GM19025 (cell line): ENCODE measurements around the gene AMFR.
A peak's percentile ranks its signal among the peaks of the same experiment; 100 is the strongest.

ENCODE experiments used
- ATAC-seq: cut with Tn5 transposase; IDR thresholded peaks from one replicate; pipeline ENCODE4 v1.9.1; 2021; ENCODE audit warnings: mild to moderate bottlenecking, low read depth, moderate library complexity; ENCODE audit not compliant: unreplicated experiment

AMFR gene

GRCh38 chr16:56425439-56425832 is at the start of gene AMFR:
TSS of gene AMFR (minus strand) at chr16:56425545. CDS start at chr16:56425327, 218 bp downstream.
- peak; percentile 79 for ATAC-seq

GRCh38 chr16:56470666-56471065 is 45.3 kb upstream of the AMFR start:
- no peak for ATAC-seq

GRCh38 chr16:56470232-56470631 is 44.9 kb upstream of the AMFR start:
- ATAC-seq, result no peak

DNA sequence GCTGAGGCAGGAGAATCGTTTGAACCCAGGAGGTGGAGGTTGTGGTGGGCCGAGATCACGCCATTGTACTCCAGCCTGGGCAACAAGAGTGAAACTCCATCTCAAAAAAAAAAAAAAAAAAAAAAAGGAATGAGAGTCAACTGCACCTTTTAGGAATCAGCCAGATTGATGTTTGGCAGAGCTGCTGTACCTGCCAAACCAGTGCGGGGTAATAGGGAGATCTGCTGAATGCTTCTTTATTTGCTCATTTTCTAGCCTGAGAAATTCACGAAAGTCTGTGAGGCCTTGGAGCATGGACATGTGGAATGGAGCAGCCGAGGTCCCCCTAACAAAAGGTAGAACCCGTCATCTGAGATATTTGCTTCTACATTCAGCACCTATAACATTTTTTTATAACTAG is 44.4 kb upstream of the AMFR start:
- ATAC-seq, result no peak

- no peak for ATAC-seq
Measured at GRCh38 chr16:56468800-56469199, 43.5 kb upstream of the AMFR start.

- ATAC-seq, result no peak
Measured at GRCh38 chr16:56466344-56466743, 41.0 kb upstream of the AMFR start.

- no peak for ATAC-seq
Measured at GRCh38 chr16:56463153-56463552, 37.8 kb upstream of the AMFR start.

DNA sequence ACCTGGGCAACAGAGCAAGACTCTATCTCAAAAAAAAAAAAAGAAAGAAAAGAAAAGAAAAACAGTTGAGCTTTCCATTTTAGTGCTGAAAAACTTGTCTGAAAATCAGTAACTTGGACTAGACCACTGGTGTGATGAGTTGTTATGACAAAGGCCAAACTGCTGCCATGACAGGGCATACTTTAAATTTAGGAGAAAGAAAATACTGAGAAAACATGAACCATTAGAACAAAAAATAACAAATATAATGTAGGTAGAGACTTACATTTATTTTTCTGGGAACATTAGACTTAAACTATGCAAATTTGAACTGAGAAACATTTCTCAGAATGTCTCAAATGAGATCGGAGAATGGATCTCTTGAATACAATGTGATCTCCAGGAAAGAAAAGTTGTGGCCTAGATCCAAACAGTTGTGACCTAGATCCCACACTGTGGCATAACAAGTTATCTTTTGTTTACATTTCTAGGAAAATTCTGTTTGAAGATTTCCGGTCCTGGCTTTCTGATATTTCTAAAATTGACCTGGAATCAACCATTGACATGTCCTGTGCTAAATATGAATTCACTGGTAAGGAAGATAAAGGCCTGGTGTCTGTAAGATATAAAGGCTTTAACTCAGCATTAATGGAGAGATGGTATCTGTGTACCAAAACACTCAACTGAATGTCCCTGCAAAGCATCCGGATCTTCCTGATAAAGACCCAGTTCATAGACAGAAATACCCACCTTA is 36.9 kb upstream of the AMFR start:
- ATAC-seq, result no peak

GRCh38 chr16:56460101-56460500 is 34.8 kb upstream of the AMFR start:
- no peak for ATAC-seq

DNA sequence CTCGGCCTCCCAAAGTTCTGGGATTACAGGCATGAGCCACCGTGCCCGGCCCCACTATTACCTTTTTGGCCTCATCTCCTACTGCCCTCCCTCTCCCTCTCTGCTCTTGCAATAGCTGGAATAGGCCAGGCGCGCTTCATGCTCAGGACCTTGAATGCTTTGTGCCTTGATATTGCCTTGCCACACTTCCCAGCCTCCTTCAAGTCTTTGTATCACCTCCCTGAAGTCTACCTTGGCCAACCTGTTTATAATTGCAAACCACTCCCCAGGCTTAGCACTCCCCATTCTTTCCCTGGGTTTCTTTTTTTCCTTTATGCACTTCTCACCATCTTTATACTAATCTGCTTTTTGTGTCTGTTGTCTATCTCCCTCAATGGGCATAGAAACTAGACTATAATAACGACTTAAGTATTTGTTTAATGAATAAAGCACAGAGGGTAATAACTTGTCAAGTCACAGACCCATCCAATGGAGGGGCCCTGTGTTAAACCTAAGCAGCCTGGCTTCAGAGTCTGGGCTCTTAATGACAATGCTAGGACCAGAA is 32.7 kb upstream of the AMFR start:
- ATAC-seq, result no peak

DNA sequence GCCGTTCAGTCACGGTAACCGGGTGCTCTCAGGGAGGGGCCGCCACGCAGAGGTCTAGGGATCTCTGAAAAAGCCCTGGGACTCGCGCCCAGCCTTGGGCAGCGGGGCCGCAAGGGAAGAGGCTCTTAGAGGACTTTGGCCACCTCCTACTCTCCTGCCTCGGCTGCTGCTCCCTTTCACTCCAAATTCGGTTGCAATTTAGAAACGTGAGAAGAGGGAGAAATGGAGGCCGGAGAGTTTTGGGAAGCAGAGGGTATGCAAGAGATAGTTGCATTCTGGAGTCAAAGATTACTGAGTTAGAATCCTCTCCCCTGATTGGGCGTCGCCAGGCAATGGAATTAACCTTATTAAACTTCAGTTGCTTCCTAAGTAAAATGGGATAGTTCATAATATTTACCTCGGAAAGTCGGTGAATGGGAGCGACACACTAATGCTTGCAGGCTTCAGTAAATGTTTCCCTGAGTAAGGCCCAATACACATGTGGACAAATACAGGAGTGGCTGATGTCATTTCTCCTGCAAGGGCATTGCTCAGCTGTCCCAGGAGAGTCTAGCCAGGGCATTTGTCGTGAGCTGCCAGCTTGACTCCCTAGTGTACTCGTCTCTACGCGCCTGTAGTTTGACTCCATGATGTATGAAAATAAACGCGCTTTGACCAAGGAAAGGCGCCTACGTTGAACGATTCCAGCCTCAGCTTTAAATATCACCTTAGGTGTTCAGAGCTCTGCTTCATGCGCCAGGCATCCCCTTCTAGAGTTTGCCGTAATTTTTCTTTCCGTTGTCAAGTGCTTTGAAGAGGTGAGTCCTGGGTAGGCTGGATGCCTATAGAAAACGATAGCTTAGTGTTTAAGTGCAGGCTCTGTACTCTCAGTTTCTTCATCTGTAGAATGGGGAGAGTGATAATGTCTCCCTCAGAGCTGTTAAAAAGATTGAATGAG is 26.7 kb upstream of the AMFR start:
- ATAC-seq, result peak; percentile 33

GRCh38 chr16:56450986-56451752 is 25.8 kb upstream of the AMFR start, which contains the start of the genes NUDT21 and OGFOD1:
TSS of gene NUDT21 (minus strand) at chr16:56451332. CDS start at chr16:56451202, 130 bp downstream.
TSS of gene OGFOD1 (plus strand) at chr16:56451554. CDS start at chr16:56451613, 59 bp downstream.
- peak; percentile 97 for ATAC-seq

GRCh38 chr16:56450275-56450985 is 25.1 kb upstream of the AMFR start:
- ATAC-seq, result peak; percentile 15

- no peak for ATAC-seq
Measured at GRCh38 chr16:56448005-56448404, 22.7 kb upstream of the AMFR start.

GRCh38 chr16:56447286-56447685 is 21.9 kb upstream of the AMFR start:
- ATAC-seq, result no peak

DNA sequence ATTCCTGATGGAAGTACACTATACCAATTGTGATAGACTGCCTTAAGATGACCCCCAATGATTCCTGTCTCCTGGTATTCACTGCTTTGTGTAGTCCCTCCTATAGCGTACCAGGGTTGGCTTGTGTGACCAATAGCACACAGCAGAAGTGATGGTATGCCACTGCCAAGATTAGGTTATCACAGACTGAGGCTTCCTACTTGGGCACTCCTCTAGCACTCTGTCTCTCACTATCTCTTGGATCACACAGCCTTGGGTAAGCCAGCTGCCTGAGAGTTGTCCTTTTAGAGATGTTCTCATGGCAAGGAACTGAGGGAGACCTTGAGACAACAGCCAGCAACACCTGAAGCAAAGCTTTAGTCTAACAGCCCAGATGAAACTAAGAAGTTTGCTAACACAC is 12.7 kb upstream of the AMFR start:
- no peak for ATAC-seq

- no peak for ATAC-seq
Measured at GRCh38 chr16:56436258-56436657, 10.9 kb upstream of the AMFR start.

GRCh38 chr16:56428091-56428490 is 2.7 kb upstream of the AMFR start:
- no peak for ATAC-seq

DNA sequence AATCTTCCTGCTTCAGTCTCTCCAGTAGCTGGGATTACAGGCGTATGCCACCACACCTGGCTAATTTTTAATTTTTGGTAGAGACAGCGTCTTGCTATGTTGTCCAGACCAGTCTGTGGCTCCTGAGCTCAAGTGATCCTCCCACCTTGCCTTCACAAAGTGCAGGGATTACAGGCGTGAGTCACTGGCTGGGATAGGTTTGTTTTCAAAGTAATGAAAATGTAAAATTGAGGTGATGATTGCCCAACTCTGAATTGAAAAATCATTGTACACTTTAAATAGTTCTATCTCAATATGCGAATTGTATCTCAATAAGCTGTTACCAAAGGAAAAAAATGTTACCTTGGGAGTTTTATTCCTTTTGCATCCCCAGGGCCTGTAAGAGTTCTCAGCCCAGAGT is 1.2 kb upstream of the AMFR start:
- ATAC-seq, result no peak
